HG02943 (cell line): ENCODE results near the gene CERK.

ENCODE experiments used
- ATAC-seq: cut with Tn5 transposase; IDR thresholded peaks from one replicate; pipeline ENCODE4 v1.9.1; 2021; ENCODE audit warnings: mild to moderate bottlenecking, low read depth, moderate library complexity; ENCODE audit not compliant: unreplicated experiment

Gene CERK

DNA sequence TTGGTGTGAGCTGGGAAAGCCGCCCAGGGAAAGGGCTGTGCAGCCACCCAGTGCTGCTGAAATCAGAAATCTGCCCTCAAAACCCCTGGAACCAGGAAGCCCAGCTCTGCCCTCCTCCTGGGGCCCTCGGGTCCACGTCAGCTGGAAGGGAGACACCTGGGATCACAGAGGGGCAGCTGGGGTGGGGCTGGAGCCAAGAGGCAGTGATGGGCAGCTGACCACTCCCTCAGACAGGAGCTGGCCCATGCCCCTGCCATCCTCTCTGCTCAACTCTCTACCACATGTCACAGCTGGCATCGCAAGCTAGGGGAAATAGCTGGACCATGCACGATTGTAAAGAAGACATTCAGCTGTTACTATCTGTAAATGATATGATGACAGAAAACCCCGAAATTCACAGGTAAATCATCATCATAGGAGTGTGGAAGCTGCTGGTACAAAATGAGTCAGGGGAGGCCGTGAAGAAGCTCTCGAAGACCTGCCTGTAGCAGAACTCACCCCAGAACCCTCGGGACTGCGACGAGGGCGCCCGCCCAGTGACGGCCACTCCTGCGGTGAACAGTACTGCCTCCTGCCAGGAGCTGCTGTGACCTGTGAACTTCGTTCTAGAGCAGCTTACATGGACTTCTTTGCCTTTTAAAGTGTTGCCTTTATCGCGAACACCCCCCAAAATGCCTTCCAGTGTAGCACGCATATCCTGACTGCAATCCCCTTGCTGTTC is 55.9 kb downstream of the CERK start:
- no peak for ATAC-seq

- ATAC-seq: no peak
Observed at GRCh38 chr22:46681010-46681409, 57.0 kb downstream of the CERK start.

DNA sequence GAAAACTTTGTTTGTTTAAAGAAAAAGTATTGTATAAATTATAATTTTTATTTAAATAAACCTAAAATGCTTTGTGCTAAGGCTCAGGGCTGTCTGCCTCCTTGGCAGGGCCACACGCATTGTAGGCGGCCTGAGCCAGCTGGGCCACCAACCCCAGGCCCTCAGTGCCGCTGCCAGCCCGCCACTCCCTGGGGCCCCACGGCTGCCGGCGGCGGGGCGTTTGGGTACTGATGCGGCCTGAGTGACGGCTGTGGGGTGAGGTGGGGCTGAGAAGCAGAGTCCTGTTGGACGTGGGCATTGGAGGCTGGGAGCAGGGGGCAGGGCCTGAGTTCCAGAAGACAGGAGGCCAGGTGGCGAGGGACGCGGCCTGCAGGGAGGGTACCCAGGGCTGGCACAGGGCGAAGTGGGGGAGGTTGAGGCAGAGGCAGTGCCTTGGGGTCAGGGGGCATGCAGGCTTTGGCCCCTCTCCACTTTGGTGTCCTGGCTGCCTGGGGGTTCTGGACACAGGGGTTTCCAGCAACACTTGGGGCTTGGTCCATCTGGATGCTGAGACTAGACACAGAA is 58.3 kb downstream of the CERK start:
- no peak for ATAC-seq

- ATAC-seq: no peak
Observed at GRCh38 chr22:46678785-46679700, 59.0 kb downstream of the CERK start.

- ATAC-seq: no peak
Observed at GRCh38 chr22:46678003-46678657, 59.9 kb downstream of the CERK start.

- no peak for ATAC-seq
Observed at GRCh38 chr22:46677323-46678002, 60.6 kb downstream of the CERK start.

DNA sequence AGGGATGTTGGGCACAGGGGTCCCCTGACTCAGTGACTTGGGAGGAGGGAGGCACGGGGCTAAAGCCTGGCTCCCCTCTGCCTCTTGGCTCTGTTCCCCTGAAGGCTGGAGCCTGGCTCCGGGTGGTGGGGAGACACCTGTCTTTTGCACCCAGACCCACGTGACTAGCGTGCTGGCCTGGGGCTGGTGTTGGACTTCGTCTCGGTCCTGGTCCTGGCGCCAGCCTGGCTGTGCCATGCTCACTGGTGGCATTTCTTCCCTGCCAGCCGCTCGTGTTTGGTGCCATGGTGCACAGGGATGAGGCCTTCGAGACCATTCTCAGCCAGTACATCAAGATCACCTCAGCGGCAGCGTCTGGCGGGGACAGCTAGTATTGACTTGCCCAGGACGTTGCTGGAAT is 61.2 kb downstream of the CERK start:
- ATAC-seq: no peak

DNA sequence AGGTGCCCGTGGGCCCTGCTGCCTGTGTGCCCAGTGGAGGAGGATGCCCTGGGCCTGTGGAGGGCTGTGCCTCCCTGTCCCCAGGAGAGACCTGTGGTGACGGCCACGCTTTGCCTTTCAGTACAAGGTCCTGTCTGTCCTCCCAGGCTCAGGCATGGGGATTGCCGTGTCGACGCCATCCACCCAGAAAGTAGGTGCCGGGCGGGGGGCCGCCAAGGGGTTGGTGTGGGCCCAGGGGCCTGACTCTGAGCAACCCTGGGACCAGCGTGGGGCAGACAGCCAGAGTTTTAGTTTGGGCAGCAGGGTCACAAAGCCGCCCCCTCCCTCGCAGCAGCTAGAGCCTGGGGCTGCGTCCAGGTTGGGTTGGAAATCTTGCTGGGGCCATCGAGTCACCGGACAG is 61.6 kb downstream of the CERK start:
- ATAC-seq: no peak

DNA sequence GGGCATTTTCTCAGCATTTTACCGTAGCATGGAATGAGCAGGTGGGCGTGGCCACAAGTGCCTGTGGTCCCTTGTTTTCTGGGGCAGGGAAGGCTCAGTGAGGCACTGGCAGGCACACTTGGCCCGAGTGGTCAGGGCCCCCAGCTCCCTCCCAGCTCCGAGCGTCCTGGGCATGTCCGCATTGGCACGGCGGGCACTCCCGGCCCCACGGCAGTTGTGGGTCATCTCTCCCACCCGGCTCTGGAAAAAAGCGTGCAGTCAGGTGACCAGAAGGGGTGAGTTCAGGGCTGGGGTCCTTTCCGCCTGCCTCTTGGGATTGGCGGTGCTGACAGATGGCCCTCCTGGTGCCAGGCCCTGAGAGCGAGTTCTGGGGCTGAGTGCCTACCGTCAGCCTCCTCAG is 62.1 kb downstream of the CERK start:
- no peak for ATAC-seq

DNA sequence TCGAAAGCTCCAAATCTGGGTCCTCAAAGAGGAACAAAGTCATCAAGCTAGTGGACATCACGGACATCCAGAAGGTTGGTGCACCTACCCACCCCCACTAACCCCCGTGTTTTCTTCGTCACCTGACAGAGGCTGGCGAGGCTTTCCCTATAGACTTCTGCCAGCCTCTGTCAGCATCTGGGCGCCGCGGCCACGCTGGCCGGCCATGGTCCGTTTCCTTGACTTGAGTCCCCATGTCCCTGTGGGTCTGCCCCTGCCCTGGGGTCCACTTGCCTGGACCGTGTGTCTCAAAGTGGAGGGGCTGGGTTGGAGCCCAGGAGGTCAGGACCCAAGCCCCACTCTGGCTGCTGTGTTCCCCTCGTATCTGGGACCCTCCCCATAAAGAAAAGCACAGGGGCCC is 62.6 kb downstream of the CERK start:
- ATAC-seq: no peak

DNA sequence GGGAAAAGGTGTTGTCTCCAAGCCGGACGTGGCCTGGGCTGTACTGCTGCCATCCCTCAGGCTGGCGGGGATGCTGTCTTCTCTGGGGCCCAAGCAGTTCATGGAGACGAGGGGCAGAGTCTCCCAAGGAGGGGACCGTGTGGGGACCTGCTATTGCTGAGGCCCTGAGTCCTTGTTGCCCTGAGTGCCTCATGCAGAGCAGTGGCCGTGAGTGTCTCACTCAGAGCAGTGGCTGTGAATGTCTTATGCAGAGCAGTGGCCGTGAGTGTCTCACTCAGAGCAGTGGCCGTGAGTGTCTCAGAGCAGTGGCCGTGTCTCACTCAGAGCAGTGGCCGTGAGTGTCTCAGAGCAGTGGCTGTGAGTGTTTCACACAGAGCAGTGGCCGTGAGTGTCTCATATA is 63.1 kb downstream of the CERK start:
- no peak for ATAC-seq

DNA sequence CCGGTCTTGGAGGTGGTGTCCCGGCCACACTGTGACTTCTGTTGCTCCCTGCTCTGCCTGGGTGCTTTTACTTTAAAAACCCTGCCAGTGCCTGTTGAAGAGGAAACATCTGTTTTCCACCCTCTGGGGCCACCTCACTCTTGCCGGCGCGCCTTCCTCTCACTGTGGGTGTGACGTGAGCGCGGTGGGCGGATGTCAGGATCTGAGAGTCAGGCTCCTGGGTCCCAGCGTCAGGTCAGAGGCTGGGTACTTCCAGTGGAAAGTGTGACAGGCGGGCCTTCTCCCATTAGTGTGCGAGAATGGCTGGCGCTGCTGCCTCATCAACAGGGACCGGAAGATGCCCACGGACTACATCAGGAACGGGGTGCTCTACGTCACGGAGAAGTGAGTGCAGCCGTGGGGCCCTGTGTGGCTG is 63.7 kb downstream of the CERK start:
- no peak for ATAC-seq

DNA sequence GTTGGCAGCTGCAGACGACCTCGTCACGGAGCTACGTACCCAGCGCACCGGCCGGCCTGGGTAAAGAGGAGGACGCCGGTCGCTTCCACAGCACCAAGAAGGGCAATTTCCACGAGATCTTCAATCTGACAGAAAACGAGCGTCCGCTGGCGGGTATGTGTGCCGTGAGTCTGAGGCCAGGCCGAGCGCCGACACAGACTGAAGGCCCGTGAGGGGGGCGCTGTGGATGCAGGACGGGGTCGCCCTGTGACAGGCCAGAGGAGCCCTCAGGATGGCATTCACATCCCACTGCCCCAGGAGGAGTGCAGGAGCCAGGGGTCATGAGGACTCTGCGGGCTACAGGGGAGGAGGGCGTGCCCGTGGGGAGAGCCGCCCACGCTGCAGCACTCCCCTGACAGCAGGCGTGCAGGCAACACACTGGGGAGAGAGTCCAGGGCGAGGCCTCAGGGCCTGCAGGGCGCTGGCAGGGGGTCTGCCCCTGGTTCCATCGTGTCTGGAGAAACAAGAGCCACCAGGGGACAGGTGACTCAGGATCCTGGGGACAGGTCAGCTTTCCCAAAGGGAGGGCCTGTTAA is 64.3 kb downstream of the CERK start:
- ATAC-seq: no peak

- ATAC-seq: no peak
Observed at GRCh38 chr22:46673205-46673604, 64.8 kb downstream of the CERK start.

GRCh38 chr22:46672731-46673130 is 65.3 kb downstream of the CERK start:
- ATAC-seq: no peak

DNA sequence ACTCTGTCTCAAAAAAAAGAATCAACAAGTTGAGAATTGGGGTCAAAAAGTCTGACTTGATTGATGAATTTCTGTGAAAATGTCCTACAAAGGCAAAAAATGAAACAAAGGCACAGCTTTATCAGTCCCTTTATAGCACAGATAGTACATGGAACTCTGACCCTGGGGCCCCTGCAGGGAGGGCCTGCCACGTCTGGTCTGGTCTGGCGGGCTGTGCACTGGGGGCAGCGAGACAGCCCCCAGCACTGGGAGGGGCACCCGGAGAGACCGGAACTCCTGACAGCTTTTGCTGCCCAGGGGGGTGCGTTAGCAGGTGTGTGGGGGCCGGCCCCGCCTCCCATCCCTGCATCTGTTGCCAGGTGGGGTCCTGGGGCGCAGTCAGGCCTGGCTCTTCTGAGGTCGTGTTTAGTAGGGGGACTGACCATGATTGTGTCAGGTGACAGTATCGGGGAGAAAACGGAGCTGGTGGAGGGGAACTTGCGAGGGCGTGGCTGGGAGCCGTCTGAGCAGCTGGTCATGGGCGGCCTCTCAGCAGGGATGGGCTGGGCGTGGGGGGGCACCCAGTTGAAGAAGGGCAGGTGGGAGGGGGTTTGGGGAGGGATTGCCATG is 66.1 kb downstream of the CERK start:
- ATAC-seq: no peak

DNA sequence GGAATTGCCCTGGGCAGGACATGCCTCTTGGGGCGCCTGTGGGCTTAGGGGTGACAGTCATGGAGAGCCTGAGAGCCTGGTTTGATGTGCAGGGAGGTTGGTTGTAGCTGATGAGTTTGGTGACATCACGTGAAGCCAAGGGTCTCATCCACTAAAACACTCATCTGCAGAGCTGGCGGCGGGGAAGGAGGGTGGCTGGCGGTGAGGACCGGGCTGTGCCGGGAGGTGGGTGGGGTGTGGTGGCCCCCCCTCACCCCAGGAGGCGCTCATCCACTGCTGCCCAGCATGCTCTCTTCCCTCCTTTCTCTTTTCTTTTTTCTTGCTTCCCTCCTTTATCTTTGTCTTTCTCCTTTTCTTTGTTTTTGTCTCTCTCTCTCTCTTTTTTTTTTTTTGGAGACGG is 68.9 kb downstream of the CERK start:
- ATAC-seq: no peak

DNA sequence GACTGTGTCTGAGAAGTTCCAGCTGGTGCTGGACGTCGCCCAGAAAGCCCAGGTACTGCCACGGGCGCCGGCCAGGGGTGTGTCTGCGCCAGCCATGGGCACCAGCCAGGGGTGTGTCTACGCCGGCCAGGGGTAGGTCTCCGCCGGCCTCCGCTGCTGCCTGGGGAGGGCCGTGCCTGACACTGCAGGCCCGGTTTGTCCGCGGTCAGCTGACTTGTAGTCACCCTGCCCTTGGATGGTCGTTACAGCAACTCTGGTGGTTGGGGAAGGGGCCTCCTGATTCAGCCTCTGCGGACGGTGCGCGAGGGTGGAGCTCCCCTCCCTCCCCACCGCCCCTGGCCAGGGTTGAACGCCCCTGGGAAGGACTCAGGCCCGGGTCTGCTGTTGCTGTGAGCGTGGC is 69.9 kb downstream of the CERK start:
- no peak for ATAC-seq

- ATAC-seq: no peak
Observed at GRCh38 chr22:46667245-46667623, 70.8 kb downstream of the CERK start.
